MM.1S (cell line): Measurements from ENCODE around the gene BLID.

Source experiments
- DNase-seq: peaks from one replicate; pipeline ENCODE4 v3.0.0-alpha.2; 2015
- H2AFZ ChIP-seq: fragments of 300-600 bp; sonication (generic); 2 replicates; pipeline ENCODE4 v1.6.0; 2016; ENCODE audit warnings: antibody characterized with exemption, low read length
- H3F3A ChIP-seq: fragments of 300-600 bp; sonication (generic); 2 replicates; pipeline ENCODE4 v1.6.1; 2016; ENCODE audit warnings: mild to moderate bottlenecking, antibody characterized with exemption, low read length, moderate library complexity, mixed read lengths; ENCODE audit not compliant: insufficient read depth
- H3K27ac ChIP-seq: fragments of 300-600 bp; sonication (generic); 2 replicates; pipeline ENCODE4 v1.5.1; 2016; ENCODE audit warnings: mild to moderate bottlenecking, low read length
- H3K27me3 ChIP-seq: fragments of 300-600 bp; sonication (generic); replicated peaks from 2 replicates; pipeline ENCODE4 v1.6.0; 2016; ENCODE audit warnings: low read length; ENCODE audit not compliant: insufficient read depth
- H3K36me3 ChIP-seq: fragments of 300-600 bp; sonication (generic); replicated peaks from 2 replicates; pipeline ENCODE4 v1.6.1; 2016; ENCODE audit warnings: mild to moderate bottlenecking, low read length, mixed read lengths; ENCODE audit not compliant: insufficient read depth
- H3K4me1 ChIP-seq: fragments of 300-600 bp; sonication (generic); 2 replicates; pipeline ENCODE4 v1.6.1; 2016; ENCODE audit warnings: low read length, mixed read lengths
- H3K4me2 ChIP-seq: fragments of 300-600 bp; sonication (generic); 2 replicates; pipeline ENCODE4 v1.6.0; 2016; ENCODE audit warnings: low read depth, low read length
- H3K4me3 ChIP-seq: fragments of 300-600 bp; sonication (generic); 2 replicates; pipeline ENCODE4 v1.5.1; 2016; ENCODE audit warnings: low read length, mixed read lengths
- H3K79me2 ChIP-seq: fragments of 300-600 bp; sonication (generic); 2 replicates; pipeline ENCODE4 v1.6.1; 2016; ENCODE audit warnings: mixed run types, low read length, mixed read lengths
- H3K9ac ChIP-seq: fragments of 300-600 bp; sonication (generic); 2 replicates; pipeline ENCODE4 v1.6.1; 2016; ENCODE audit warnings: low read length, mixed read lengths
- H3K9me2 ChIP-seq: fragments of 300-600 bp; sonication (generic); replicated peaks from 2 replicates; pipeline ENCODE4 v1.6.1; 2016; ENCODE audit warnings: mild to moderate bottlenecking, low read length, mixed read lengths; ENCODE audit not compliant: insufficient read depth
- H3K9me3 ChIP-seq: fragments of 300-600 bp; sonication (generic); replicated peaks from 2 replicates; pipeline ENCODE4 v1.6.1; 2016; ENCODE audit warnings: mild to moderate bottlenecking, low read length, mixed read lengths; ENCODE audit not compliant: insufficient read depth
- H4K20me1 ChIP-seq: fragments of 300-600 bp; sonication (generic); 2 replicates; pipeline ENCODE4 v1.6.1; 2016; ENCODE audit warnings: mild to moderate bottlenecking, low read length, moderate library complexity, mixed read lengths; ENCODE audit not compliant: insufficient read depth
- CTCF ChIP-seq: fragments of 300-600 bp; sonication (generic); IDR thresholded peaks from 2 replicates; pipeline ENCODE4 v1.5.1; 2016; ENCODE audit warnings: antibody characterized with exemption, low read length, mixed read lengths
- EZH2 ChIP-seq: fragments of 300-600 bp; sonication (generic); optimal IDR thresholded peaks from 2 replicates; pipeline ENCODE3; 2017; ENCODE audit warnings: low read depth, mild to moderate bottlenecking, antibody characterized with exemption, low read length, mixed read lengths
- EZH2phosphoT487 ChIP-seq: fragments of 300-600 bp; sonication (generic); IDR thresholded peaks from 2 replicates; pipeline ENCODE4 v1.6.1; 2018; ENCODE audit warnings: antibody characterized with exemption, low read length

Gene BLID

DNA sequence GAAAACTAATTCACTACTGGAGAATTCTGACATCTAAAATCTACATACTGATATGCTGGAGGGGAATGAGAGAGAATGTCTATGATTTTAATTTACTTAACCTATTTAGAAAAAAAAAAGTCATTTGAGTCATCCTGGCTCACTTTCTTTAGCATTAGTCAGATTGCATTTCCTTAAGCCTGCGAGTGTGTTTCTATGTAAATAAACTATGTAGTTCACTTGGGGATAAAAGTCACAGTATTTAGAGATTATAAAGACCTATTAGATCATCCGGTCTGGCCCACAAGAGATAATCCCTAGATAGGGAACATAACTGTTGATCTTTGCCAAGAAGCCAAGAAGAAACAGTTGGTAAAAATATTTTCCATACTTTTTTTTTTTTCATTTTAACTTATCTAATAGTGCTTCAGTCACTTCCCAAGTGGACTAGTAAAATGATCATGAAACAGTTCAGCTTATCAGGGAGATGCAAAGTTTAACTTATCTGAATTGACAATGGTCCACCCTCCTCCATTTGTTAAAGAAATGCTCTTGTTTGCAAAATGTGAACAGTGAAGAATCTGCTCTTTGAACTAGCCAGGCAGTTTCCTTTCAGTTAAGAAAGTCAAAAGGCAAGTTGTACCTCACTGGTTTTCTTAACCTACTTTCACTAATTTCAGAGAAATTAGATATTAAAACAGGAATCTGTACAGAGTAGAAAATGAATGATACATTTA is 21.2 kb upstream of the BLID start:
- TF ChIP-seq CTCF: no peak
- TF ChIP-seq EZH2phosphoT487: no peak
- TF ChIP-seq EZH2: no peak
- Histone ChIP-seq H3K27me3 (no peaks in the 10 kb centered on the region), H3K4me2 (no peak overlapping the region), H3K4me3 (no peak overlapping the region), H3K36me3 (no peaks in the 10 kb centered on the region), H4K20me1 (no peaks in the 10 kb centered on the region), H3K79me2 (no peaks in the 10 kb centered on the region), H3K27ac (no peak overlapping the region), H3K9ac (no peak overlapping the region), H2AFZ (no peak overlapping the region), H3K4me1 (no peaks in the 10 kb centered on the region), H3K9me2 (no peaks in the 10 kb centered on the region), H3K9me3 (no peaks in the 10 kb centered on the region), H3F3A (no peaks in the 10 kb centered on the region)
- DNase-seq: no peak

GRCh38 chr11:122131126-122131525 is 15.1 kb upstream of the BLID start:
- no peak for TF ChIP-seq EZH2phosphoT487
- Histone ChIP-seq H3K27me3 (no peaks in the 10 kb centered on the region), H3K36me3 (no peaks in the 10 kb centered on the region), H3K79me2 (no peaks in the 10 kb centered on the region), H4K20me1 (no peaks in the 10 kb centered on the region), H3F3A (no peaks in the 10 kb centered on the region), H3K4me1 (no peaks in the 10 kb centered on the region), H3K9me2 (no peaks in the 10 kb centered on the region), H3K9ac (no peak overlapping the region), H3K4me2 (no peak overlapping the region), H3K9me3 (no peaks in the 10 kb centered on the region), H3K4me3 (no peak overlapping the region), H3K27ac (no peak overlapping the region), H2AFZ (no peak overlapping the region)
- no peak for DNase-seq

GRCh38 chr11:122128146-122128545 is 12.1 kb upstream of the BLID start:
- no peaks in the 10 kb centered on the region for H3K4me1 ChIP-seq

More at GRCh38 chr11:122128146-122128545, 12.1 kb upstream of the BLID start:
- Histone ChIP-seq H3K4me2 (no peak overlapping the region), H3K27me3 (no peaks in the 10 kb centered on the region), H4K20me1 (no peaks in the 10 kb centered on the region), H2AFZ (no peak overlapping the region), H3K79me2 (no peaks in the 10 kb centered on the region), H3K9me3 (no peaks in the 10 kb centered on the region), H3K4me3 (no peak overlapping the region), H3F3A (no peaks in the 10 kb centered on the region), H3K36me3 (no peaks in the 10 kb centered on the region), H3K27ac (no peak overlapping the region), H3K9me2 (no peaks in the 10 kb centered on the region), H3K9ac (no peak overlapping the region)
- TF ChIP-seq EZH2 (no peak), CTCF (no peak), EZH2phosphoT487 (no peak)
- DNase-seq: no peak
